NCI-H526 (cell line): ENCODE data around the gene S100PBP.
A peak's percentile ranks its signal among the peaks of the same experiment; 100 is the strongest.

Experiments used
- DNase-seq, 2 experiments: peaks; one replicate each; lab custom pipeline; 2025; lab: John Stamatoyannopoulos, UW

Gene S100PBP

GRCh38 chr1:32870615-32871363 lies 53.3 kb downstream of the S100PBP start, which contains the start of gene FNDC5:
FNDC5 (minus strand) TSS chr1:32870912.
- peak in 1 of 2 experiments; percentile 72 for DNase-seq

- peak in 1 of 2 experiments; percentile 46 for DNase-seq
Measured at GRCh38 chr1:32871364-32872191, 54.1 kb downstream of the S100PBP start.

GRCh38 chr1:32872192-32872460 lies 54.7 kb downstream of the S100PBP start:
- DNase-seq = no peak

- DNase-seq = no peak
Measured at GRCh38 chr1:32873484-32873883, 56.0 kb downstream of the S100PBP start.

GRCh38 chr1:32874860-32875752 lies 57.7 kb downstream of the S100PBP start:
- peak in 1 of 2 experiments; percentile 48 for DNase-seq

- peak; percentile 35 to 79 for DNase-seq
Measured at GRCh38 chr1:32876341-32877210, 59.1 kb downstream of the S100PBP start.

- no peak for DNase-seq
Measured at GRCh38 chr1:32877211-32878110, 60.0 kb downstream of the S100PBP start.

- DNase-seq = peak in 1 of 2 experiments; percentile 25
Measured at GRCh38 chr1:32878183-32878582, 60.7 kb downstream of the S100PBP start.

- no peak for DNase-seq
Measured at GRCh38 chr1:32878637-32879041, 61.2 kb downstream of the S100PBP start.

- no peak for DNase-seq
Measured at GRCh38 chr1:32881291-32881690, 63.8 kb downstream of the S100PBP start.

GRCh38 chr1:32881871-32882850 lies 64.7 kb downstream of the S100PBP start:
- peak in 1 of 2 experiments; percentile 87 for DNase-seq

GRCh38 chr1:32883338-32884031 lies 66.0 kb downstream of the S100PBP start:
- peak in 1 of 2 experiments; percentile 23 for DNase-seq

GRCh38 chr1:32884032-32884372 lies 66.5 kb downstream of the S100PBP start:
- DNase-seq = no peak

GRCh38 chr1:32884726-32885125 lies 67.3 kb downstream of the S100PBP start:
- peak; percentile 45 to 85 for DNase-seq

- peak in 1 of 2 experiments; percentile 61 for DNase-seq
Measured at GRCh38 chr1:32885676-32886003, 68.2 kb downstream of the S100PBP start.

- peak in 1 of 2 experiments; percentile 80 for DNase-seq
Measured at GRCh38 chr1:32886004-32886827, 68.8 kb downstream of the S100PBP start, which contains the start of gene HPCA. HPCA (plus strand) TSS chr1:32886491; CDS start chr1:32888899, 2,408 bp downstream.

GRCh38 chr1:32886828-32887414 lies 69.5 kb downstream of the S100PBP start:
- peak; percentile 54 to 78 for DNase-seq
